Measurements from ENCODE around the gene ZNF700.
A peak's percentile ranks its signal among the peaks of the same experiment; 100 is the strongest.

The ZNF700 gene

DNA sequence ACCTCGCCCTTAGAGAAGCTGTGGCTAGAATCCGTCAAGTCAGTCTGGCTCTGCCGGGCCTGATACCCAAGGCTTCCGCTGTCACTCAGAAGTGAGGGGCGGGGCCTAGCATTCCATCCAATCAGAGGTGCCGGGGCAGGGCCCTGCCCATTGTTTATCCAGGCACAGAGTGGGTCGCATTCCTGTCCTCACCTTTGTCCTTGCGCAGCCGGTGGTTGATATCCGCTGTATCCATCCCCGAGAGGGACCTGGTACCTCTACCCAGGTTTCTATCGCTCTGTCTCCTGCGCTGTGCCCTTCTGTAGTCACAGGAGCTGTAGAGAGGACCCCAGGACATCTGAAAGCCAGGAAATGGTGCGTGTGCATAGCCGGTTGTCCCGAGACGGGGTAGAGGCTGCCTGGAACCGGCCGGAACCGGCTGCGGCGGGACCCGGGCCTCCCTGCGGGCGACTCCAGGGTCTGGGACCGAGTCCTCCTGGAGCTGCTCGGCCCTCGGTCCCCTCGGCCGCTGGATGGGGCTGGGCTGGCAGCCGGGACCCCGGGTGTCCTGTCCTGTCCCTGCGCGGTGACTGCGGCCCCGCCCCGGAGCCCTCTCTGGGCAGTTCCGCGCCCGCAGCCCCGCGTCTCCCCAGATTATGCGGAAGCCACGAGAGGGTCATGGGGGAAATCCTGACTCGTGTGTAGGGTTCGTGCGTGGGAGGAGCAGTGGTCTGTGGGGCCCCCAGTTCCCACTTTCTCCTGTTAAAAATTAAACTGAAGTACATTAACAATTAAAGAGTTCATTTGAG lies 40.1 kb downstream of the ZNF700 start, which contains the start of gene ZNF763:
Gene ZNF763, plus strand, starts transcription at position 183 of the 788 bp plus-strand sequence. Its CDS starts 169 bp downstream, at position 352.
- 1 to 2% methylated on average over 30 to 39 of the region's 47 CpGs for WGBS, 2 experiments (ENCODE audit: insufficient coverage in 2 of 2)
- Histone ChIP-seq H3K27ac (ENCODE audit: low read depth, low read length, severe bottlenecking) (peak within 1 kb of the TSS; percentile 93), H3K9me3 (ENCODE audit: control insufficient read depth, low read length) (no peaks in the 10 kb centered on the region), H3K4me3 (ENCODE audit: extremely low read depth, insufficient read depth, low read length, poor library complexity, severe bottlenecking) (peak within 1 kb of the TSS; percentile 68), H3K4me1 (ENCODE audit: control insufficient read depth, insufficient read depth, low read length, poor library complexity, severe bottlenecking) (peaks cover 4% of the 10 kb centered on the region), H3K36me3 (ENCODE audit: control insufficient read depth, insufficient read depth, low read length) (no peaks in the 10 kb centered on the region)

DNA sequence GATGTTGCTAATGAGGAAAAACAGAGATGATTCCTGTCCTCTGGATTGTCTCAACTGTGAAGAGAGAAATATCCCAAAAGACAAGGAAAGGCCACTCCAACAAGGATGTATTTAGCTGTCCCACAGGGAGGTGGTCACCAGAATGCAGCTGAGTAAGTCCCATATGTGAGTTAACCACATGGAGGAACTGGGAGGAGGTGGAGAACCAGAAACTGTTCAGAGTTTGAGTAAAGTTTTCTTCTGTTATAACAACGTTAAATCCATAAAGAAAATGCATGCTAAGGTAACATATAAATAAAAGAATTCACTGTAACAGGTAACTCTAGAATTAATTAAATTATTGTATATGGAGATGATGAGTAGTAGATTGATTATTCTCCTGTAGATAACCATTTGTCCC lies 45.3 kb downstream of the ZNF700 start:
- H3K27ac ChIP-seq (ENCODE audit: low read depth, low read length, severe bottlenecking) = no peak overlapping the region
- no peak overlapping the region for H3K4me3 ChIP-seq (ENCODE audit: extremely low read depth, insufficient read depth, low read length, poor library complexity, severe bottlenecking)
- H3K9me3 ChIP-seq (ENCODE audit: control insufficient read depth, low read length) = peaks cover 6% of the 10 kb centered on the region
- no peaks in the 10 kb centered on the region for H3K36me3 ChIP-seq (ENCODE audit: control insufficient read depth, insufficient read depth, low read length)
- no CpG with 5 or more reads among the region's 1 CpG for WGBS, 2 experiments (ENCODE audit: insufficient coverage in 2 of 2)
- H3K4me1 ChIP-seq (ENCODE audit: control insufficient read depth, insufficient read depth, low read length, poor library complexity, severe bottlenecking) = no peaks in the 10 kb centered on the region

DNA sequence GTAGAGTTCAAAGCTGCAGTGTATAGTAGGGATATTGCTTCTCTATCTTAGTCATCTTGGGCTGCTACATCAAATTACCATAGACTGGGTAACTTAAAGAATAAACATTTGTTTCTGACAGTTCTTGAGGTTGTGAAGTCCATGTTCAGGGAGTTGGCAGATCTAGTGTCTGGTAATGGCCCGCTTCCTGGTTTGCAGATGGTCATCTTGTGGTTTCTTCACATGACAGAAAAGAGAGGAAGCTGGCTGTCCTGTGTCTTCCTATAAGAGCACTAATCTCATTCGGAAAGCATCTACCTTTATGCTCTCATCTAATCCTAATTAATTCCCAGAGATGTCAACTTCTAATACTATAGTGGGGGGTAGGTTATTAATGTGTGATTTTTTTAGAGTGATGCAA lies 46.1 kb downstream of the ZNF700 start:
- no peak overlapping the region for H3K27ac ChIP-seq (ENCODE audit: low read depth, low read length, severe bottlenecking)
- H3K9me3 ChIP-seq (ENCODE audit: control insufficient read depth, low read length) = peaks cover 11% of the 10 kb centered on the region
- H3K36me3 ChIP-seq (ENCODE audit: control insufficient read depth, insufficient read depth, low read length) = no peaks in the 10 kb centered on the region
- no peaks in the 10 kb centered on the region for H3K4me1 ChIP-seq (ENCODE audit: control insufficient read depth, insufficient read depth, low read length, poor library complexity, severe bottlenecking)
- WGBS, 2 experiments (ENCODE audit: insufficient coverage in 2 of 2) = 67% methylated on average over 1 of the region's 2 CpGs; no CpG with 5 or more reads in 1 of the 2 experiments
- no peak overlapping the region for H3K4me3 ChIP-seq (ENCODE audit: extremely low read depth, insufficient read depth, low read length, poor library complexity, severe bottlenecking)

DNA sequence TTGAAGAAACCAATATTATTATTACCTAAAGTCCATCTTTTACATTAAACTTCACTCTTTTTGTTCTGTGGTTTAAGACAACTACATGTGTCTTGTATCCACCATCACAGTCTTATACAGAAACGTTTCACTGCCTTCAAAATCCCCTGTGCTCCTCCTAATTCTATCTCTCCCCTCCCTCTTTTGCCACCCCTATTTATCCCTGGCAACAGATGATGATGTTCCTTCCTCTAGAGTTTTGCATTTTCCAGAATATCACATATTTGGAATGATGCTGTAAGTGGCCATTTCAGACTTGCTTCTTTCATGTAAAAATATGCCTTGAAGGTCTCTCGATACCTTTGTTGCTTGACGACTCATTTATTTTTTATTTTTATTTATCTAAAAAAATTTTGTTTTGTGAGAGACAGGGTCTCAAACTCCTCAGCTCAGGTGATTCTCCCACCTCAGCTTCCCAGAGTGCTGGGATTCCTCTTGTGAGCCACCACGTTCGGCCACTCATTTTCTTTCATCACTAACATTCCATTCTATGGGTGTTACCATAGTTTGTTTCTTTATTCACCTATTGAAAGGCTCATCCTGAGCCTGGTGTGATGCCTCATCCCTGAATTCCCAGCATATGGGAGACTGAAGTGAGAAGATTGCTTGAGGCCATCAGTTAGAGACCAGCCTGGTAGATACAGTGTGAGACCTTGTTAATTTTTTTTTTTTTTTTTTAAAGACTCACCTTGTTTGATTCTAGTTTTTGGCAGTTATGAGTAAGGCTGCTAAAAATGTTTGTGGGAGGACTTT lies 48.3 kb downstream of the ZNF700 start:
- Histone ChIP-seq H3K36me3 (ENCODE audit: control insufficient read depth, insufficient read depth, low read length) (peaks cover 7% of the 10 kb centered on the region), H3K4me1 (ENCODE audit: control insufficient read depth, insufficient read depth, low read length, poor library complexity, severe bottlenecking) (no peaks in the 10 kb centered on the region), H3K4me3 (ENCODE audit: extremely low read depth, insufficient read depth, low read length, poor library complexity, severe bottlenecking) (no peak overlapping the region), H3K27ac (ENCODE audit: low read depth, low read length, severe bottlenecking) (no peak overlapping the region), H3K9me3 (ENCODE audit: control insufficient read depth, low read length) (peaks cover 26% of the 10 kb centered on the region)
- 57 to 80% methylated on average over 1 to 2 of the region's 5 CpGs for WGBS, 2 experiments (ENCODE audit: insufficient coverage in 2 of 2)

DNA sequence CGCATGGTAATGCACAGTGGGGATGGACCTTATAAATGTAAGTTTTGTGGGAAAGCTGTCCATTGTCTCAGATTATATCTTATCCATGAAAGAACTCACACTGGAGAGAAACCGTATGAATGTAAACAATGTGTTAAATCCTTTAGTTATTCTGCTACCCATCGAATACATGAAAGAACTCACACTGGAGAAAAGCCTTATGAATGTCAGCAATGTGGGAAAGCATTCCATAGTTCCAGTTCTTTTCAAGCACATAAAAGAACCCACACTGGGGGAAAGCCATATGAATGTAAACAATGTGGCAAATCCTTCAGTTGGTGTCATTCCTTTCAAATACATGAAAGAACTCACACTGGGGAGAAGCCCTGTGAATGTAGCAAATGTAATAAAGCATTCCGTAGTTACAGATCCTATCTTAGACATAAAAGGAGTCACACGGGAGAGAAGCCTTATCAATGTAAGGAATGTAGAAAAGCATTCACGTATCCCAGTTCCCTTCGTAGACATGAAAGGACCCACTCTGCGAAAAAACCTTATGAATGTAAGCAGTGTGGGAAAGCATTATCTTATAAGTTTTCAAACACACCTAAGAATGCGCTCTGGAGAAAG lies 53.7 kb downstream of the ZNF700 start:
- peaks cover 70% of the 10 kb centered on the region for H3K9me3 ChIP-seq (ENCODE audit: control insufficient read depth, low read length)
- WGBS, 2 experiments (ENCODE audit: insufficient coverage in 2 of 2) = 90% methylated on average over 5 of the region's 9 CpGs; no CpG with 5 or more reads in 1 of the 2 experiments
- H3K4me3 ChIP-seq (ENCODE audit: extremely low read depth, insufficient read depth, low read length, poor library complexity, severe bottlenecking) = no peak overlapping the region
- peaks cover 7% of the 10 kb centered on the region for H3K36me3 ChIP-seq (ENCODE audit: control insufficient read depth, insufficient read depth, low read length)
- H3K4me1 ChIP-seq (ENCODE audit: control insufficient read depth, insufficient read depth, low read length, poor library complexity, severe bottlenecking) = no peaks in the 10 kb centered on the region
- H3K27ac ChIP-seq (ENCODE audit: low read depth, low read length, severe bottlenecking) = no peak overlapping the region

DNA sequence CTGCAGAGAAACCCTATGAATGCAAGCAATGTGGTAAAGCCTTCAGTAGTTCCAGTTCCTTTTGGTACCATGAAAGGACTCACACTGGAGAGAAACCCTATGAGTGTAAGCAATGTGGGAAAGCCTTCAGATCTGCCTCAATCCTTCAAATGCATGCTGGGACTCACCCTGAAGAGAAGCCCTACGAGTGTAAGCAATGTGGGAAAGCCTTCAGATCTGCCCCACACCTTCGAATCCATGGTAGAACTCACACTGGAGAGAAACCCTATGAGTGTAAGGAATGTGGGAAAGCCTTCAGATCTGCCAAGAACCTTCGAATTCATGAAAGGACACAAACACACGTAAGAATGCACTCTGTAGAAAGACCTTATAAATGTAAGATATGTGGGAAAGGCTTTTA lies 54.6 kb downstream of the ZNF700 start:
- H3K9me3 ChIP-seq (ENCODE audit: control insufficient read depth, low read length) = peaks cover 71% of the 10 kb centered on the region
- no peaks in the 10 kb centered on the region for H3K4me1 ChIP-seq (ENCODE audit: control insufficient read depth, insufficient read depth, low read length, poor library complexity, severe bottlenecking)
- WGBS, 2 experiments (ENCODE audit: insufficient coverage in 2 of 2) = 80 to 95% methylated on average over 2 to 3 of the region's 4 CpGs
- peaks cover 7% of the 10 kb centered on the region for H3K36me3 ChIP-seq (ENCODE audit: control insufficient read depth, insufficient read depth, low read length)
- H3K27ac ChIP-seq (ENCODE audit: low read depth, low read length, severe bottlenecking) = no peak overlapping the region
- H3K4me3 ChIP-seq (ENCODE audit: extremely low read depth, insufficient read depth, low read length, poor library complexity, severe bottlenecking) = no peak overlapping the region

DNA sequence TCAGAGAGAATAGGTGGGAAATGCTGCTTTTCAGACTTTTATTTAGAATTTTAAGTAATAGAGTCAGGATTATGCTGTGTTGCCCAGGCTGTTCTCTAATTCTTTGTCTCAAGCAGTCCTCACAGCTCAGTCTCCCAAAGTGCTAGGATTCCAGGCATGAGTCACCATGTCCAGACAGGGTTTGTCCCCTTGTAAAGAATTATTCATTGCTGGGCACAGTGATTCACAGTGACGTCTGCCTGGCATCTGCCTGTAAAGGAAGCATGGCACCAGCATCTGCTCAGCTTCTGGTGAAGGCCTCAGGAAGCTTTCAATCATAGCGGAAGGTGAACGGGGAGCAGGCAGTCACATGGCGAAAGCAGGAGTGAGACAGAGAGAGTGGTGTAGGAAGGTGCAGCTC lies 57.6 kb downstream of the ZNF700 start:
- Histone ChIP-seq H3K9me3 (ENCODE audit: control insufficient read depth, low read length) (peaks cover 66% of the 10 kb centered on the region), H3K36me3 (ENCODE audit: control insufficient read depth, insufficient read depth, low read length) (peaks cover 6% of the 10 kb centered on the region), H3K4me1 (ENCODE audit: control insufficient read depth, insufficient read depth, low read length, poor library complexity, severe bottlenecking) (no peaks in the 10 kb centered on the region), H3K4me3 (ENCODE audit: extremely low read depth, insufficient read depth, low read length, poor library complexity, severe bottlenecking) (no peak overlapping the region), H3K27ac (ENCODE audit: low read depth, low read length, severe bottlenecking) (no peak overlapping the region)
- 60 to 88% methylated on average over 1 to 3 of the region's 4 CpGs for WGBS, 2 experiments (ENCODE audit: insufficient coverage in 2 of 2)

DNA sequence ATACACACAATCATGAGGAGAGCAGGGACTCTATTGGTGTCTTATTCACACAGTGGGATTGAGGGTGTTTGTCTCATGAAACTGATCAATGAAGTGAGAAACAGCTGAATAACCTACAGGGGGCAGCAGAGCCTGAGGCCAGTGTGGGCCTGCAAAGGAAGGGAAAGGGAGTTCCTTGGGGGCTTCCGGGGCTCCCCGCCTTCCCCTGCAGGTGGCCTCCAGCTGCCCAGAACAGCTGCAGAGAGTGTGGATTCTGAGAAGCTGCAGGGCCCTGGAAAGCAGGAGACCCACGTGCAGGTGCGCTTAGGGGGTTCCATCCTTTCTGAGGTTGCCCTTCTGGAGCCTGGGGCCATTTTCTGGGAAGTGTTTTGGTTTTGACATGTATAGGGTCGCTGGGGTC lies 60.1 kb downstream of the ZNF700 start:
- WGBS, 2 experiments (ENCODE audit: insufficient coverage in 2 of 2) = 49 to 74% methylated on average over 5 of the region's 5 CpGs
- Histone ChIP-seq H3K9me3 (ENCODE audit: control insufficient read depth, low read length) (peaks cover 41% of the 10 kb centered on the region), H3K4me3 (ENCODE audit: extremely low read depth, insufficient read depth, low read length, poor library complexity, severe bottlenecking) (no peak overlapping the region), H3K4me1 (ENCODE audit: control insufficient read depth, insufficient read depth, low read length, poor library complexity, severe bottlenecking) (no peaks in the 10 kb centered on the region), H3K27ac (ENCODE audit: low read depth, low read length, severe bottlenecking) (no peak overlapping the region), H3K36me3 (ENCODE audit: control insufficient read depth, insufficient read depth, low read length) (peaks cover 5% of the 10 kb centered on the region)

DNA sequence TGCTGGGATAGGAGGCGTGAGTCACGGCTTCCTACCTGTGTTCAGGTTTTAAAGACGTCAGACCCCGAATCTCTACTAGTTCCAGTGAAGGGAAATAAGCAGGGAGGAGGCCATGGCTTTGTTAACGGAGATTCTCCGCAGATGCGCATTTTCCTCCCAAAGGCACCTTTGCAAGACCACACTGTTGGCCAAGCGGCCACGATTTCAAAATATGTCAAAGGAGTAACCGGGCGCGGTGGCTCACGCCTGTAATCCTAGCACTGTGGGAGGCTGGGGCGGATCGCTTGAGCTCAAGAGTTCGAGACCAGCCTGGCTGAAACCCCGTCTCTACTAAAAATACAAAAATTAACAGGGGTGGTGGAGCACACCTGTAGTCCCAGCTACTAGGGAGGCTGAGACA lies 61.8 kb downstream of the ZNF700 start:
- Histone ChIP-seq H3K4me1 (ENCODE audit: control insufficient read depth, insufficient read depth, low read length, poor library complexity, severe bottlenecking) (no peaks in the 10 kb centered on the region), H3K27ac (ENCODE audit: low read depth, low read length, severe bottlenecking) (no peak overlapping the region), H3K36me3 (ENCODE audit: control insufficient read depth, insufficient read depth, low read length) (peaks cover 16% of the 10 kb centered on the region), H3K4me3 (ENCODE audit: extremely low read depth, insufficient read depth, low read length, poor library complexity, severe bottlenecking) (no peak overlapping the region), H3K9me3 (ENCODE audit: control insufficient read depth, low read length) (peaks cover 23% of the 10 kb centered on the region)
- WGBS, 2 experiments (ENCODE audit: insufficient coverage in 2 of 2) = 92 to 93% methylated on average over 16 to 17 of the region's 17 CpGs

DNA sequence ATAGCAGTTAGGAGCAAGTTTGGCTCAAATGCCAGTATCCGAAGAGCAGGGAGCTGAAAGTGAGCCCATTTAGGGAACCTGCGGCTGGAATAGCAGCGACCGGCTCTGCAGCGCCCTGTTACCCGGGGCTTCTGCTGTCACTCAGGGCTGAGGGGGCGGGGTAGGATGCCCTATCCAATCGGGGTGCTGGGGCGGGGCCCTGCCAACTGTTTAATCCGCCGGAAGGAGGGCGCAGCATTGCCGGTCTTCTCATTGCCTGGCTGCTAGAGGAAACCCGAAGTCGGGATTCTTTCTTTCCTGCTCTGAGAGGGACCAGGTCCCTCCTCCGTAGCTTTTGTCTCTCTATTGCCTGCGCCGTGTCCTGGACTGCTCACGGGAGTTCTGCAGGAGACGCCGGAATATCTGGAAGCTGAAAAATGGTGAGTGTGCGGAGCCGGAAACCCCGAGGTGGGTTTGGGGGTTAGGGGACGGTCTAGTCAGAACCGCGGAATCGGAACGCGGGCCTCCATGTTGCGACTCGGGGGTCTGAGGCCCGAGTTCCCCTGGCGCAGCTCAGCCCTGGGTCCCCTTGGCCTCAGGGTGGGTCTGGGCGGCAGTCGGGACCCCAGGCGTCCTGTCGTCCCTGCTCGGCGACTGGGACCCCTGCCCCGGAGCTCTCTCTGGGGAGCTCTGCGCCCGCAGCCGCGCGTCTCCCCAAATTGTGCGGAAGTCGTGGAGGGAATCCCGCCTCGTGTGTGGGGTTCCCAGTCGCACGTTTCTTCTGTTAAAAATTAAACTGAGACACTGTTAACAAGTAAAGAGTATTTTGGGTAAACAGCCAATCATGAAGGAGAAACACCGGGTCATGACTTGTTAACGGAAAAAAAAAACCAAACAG lies 62.7 kb downstream of the ZNF700 start:
- no peaks in the 10 kb centered on the region for H3K4me1 ChIP-seq (ENCODE audit: control insufficient read depth, insufficient read depth, low read length, poor library complexity, severe bottlenecking)
- 1% methylated on average over 39 to 52 of the region's 54 CpGs for WGBS, 2 experiments (ENCODE audit: insufficient coverage in 2 of 2)
- H3K36me3 ChIP-seq (ENCODE audit: control insufficient read depth, insufficient read depth, low read length) = peaks cover 16% of the 10 kb centered on the region
- peak overlapping the region; percentile 84 for H3K4me3 ChIP-seq (ENCODE audit: extremely low read depth, insufficient read depth, low read length, poor library complexity, severe bottlenecking)
- peak overlapping the region; percentile 75 for H3K27ac ChIP-seq (ENCODE audit: low read depth, low read length, severe bottlenecking)
- peaks cover 17% of the 10 kb centered on the region for H3K9me3 ChIP-seq (ENCODE audit: control insufficient read depth, low read length)

Measured in mesodermal cell (in vitro differentiated cells).